GM12892 (cell line): ENCODE data around the gene RNASE11.

Experiments used
- POLR2A ChIP-seq: IDR thresholded peaks from 2 replicates; pipeline ENCODE4 v1.6.1; 2011; ENCODE audit warnings: low read depth, low read length, control low read depth
- TAF1 ChIP-seq: IDR thresholded peaks from 2 replicates; pipeline ENCODE4 v1.6.1; 2011; ENCODE audit warnings: low read depth, mild to moderate bottlenecking, control low read depth, low read length, borderline replicate concordance

DNA sequence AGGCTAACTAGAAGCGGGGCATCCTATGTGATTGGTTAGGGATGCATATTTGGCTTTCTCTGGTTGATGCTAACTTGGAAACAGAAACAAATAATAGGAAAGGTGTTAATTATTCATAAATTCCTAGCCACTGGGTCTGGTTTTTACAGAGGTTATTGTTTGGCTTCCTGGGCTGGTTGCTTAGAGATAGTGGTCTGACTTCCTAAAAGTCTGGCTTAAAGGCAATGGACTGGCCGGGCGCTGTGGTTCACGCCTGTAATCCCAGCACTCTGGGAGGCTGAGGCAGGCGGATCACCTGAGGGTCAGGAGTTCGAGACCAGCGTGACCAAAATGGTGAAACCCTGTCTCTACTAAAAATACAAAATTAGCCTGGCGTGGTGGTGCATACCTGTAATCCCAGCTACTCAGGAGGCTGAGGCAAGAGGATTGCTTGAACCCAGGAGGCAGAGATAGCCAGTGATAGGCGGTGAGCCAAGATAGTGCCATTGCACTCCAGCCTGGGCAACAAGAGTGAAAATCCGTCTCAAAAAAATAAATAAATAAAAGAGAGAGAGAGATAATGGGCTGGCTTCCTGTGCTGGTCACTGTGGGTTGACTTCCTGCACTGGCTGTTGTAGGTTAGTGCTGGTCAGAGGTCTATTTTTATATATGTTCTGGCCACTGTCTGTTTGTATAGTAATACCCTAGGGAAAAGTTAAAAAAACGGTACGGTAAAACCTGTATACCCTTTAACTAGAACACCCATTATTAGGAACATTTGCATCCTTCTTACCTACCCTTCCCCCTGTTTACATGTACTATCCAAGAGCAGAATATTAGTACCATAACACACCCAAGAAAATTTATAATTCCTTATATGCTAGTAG lies 29.6 kb upstream of the RNASE11 start:
- TF ChIP-seq TAF1 (no peak), POLR2A (no peak)
